Mesothelial cell of epicardium (in vitro differentiated cells): Measurements from ENCODE around the gene TDRD12. TPM values are rescaled to one million over a fixed set of nuclear protein-coding genes. Genes with fewer than 3 reads are reported as not detected.

Source experiments
- DNase-seq, 2 experiments: peaks; one replicate each; pipeline ENCODE4 v3.0.0; 2021; ENCODE audit warnings: low spot score in 2 of 2; ENCODE audit not compliant: unreplicated experiment in 2 of 2
- H3K27ac Mint-ChIP-seq: 2 replicates; pipeline ENCODE4 v1.8.0; 2021; ENCODE audit warnings: mixed read lengths
- H3K27me3 Mint-ChIP-seq: 2 replicates; pipeline ENCODE4 v1.8.0; 2021; ENCODE audit warnings: low read depth, mixed read lengths
- H3K36me3 Mint-ChIP-seq: 2 replicates; pipeline ENCODE4 v1.8.0; 2021; ENCODE audit warnings: mixed read lengths
- H3K4me1 Mint-ChIP-seq: 2 replicates; pipeline ENCODE4 v1.8.0; 2021; ENCODE audit warnings: mixed read lengths
- H3K4me3 Mint-ChIP-seq: 2 replicates; pipeline ENCODE4 v1.8.0; 2021; ENCODE audit warnings: mild to moderate bottlenecking, moderate library complexity, mixed read lengths
- H3K9me3 Mint-ChIP-seq: 2 replicates; pipeline ENCODE4 v1.8.0; 2021; ENCODE audit warnings: mixed read lengths
- total RNA-seq: library from RNA; stranded (reverse); gene quantifications from 3 replicates; pipeline ENCODE4 v1.2.1, GENCODE V29; 2021
- TF ChIP-seq, protein P1 (sequence below): fragments of 200-600 bp; sonication (generic); IDR thresholded peaks from one replicate; pipeline ENCODE4 v1.5.0; 2021; ENCODE audit warnings: antibody characterized with exemption; ENCODE audit not compliant: unreplicated experiment

The TDRD12 gene
- total RNA-seq, 1 donor from 2014 or later = 0.63 TPM

DNA sequence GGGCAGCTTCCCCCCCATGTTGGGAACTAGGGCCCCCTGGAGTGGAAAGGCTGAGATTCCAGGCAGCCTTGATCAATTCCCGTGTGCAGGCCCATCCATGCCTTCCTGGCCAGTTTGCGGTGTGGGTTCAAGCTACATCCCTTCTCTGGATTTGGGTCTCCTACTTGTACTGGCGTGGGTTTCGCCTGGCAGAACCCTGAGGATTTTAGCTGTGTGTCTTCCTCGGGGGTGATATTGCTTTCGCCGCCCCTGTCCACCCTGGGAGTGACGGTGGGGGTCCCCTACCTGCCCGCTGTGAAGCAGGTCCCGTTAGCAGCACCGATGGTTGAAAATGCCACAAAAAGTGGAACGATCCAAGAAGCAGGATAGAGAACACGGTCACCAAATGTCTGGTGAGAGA, 138.6 kb downstream of the TDRD12 start:
- H3K4me1 Mint-ChIP-seq = no peaks in the 10 kb centered on the region
- DNase-seq = no peak
- TF ChIP-seq, protein P1, sequence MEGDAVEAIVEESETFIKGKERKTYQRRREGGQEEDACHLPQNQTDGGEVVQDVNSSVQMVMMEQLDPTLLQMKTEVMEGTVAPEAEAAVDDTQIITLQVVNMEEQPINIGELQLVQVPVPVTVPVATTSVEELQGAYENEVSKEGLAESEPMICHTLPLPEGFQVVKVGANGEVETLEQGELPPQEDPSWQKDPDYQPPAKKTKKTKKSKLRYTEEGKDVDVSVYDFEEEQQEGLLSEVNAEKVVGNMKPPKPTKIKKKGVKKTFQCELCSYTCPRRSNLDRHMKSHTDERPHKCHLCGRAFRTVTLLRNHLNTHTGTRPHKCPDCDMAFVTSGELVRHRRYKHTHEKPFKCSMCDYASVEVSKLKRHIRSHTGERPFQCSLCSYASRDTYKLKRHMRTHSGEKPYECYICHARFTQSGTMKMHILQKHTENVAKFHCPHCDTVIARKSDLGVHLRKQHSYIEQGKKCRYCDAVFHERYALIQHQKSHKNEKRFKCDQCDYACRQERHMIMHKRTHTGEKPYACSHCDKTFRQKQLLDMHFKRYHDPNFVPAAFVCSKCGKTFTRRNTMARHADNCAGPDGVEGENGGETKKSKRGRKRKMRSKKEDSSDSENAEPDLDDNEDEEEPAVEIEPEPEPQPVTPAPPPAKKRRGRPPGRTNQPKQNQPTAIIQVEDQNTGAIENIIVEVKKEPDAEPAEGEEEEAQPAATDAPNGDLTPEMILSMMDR = no peak
- H3K27ac Mint-ChIP-seq = no peak overlapping the region
- no peaks in the 10 kb centered on the region for H3K27me3 Mint-ChIP-seq
- no peaks in the 10 kb centered on the region for H3K9me3 Mint-ChIP-seq
- H3K4me3 Mint-ChIP-seq = no peak overlapping the region
- no peaks in the 10 kb centered on the region for H3K36me3 Mint-ChIP-seq

DNA sequence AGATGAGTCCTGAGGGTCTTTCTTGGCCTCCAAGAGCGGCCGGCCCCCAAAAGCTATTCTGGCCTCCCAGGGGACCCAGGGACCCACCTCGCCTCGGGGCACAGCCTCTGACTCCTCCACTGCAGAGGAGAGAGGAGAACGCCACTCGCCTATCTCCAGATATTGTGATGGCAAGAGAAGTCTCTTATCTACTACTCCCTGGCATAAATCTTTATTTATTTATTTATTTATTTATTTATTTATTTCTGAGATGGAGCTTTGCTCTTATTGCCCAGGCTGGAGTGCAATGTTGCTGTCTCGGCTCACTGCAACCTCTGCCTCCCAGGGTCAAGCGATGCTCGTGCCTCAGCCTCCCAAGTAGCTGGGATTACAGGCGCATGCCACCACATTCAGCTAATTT, 139.0 kb downstream of the TDRD12 start:
- Mint-ChIP-seq H3K4me3 (no peak overlapping the region), H3K4me1 (no peaks in the 10 kb centered on the region), H3K9me3 (no peaks in the 10 kb centered on the region), H3K27me3 (no peaks in the 10 kb centered on the region), H3K36me3 (no peaks in the 10 kb centered on the region), H3K27ac (no peak overlapping the region)
- TF ChIP-seq, protein P1 = no peak
- DNase-seq = no peak

DNA sequence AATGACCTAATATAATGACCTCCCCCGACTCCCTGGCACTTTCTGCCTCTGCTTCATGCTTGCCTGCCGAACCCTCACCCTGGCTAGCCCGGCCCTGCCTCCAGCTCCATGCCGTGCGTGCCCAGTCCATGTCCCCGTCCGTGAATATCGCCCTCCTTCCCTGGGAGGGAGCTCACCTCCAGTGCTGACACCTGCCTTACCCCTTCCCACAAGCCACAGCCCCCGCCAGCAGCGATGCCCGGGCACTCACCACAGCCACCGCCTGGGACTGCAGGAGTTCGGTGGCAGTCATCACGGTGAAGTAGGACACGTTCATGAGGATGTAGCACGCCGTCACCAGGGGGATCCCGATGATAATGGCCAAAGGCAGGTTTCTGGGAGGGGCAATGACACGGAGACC, 140.0 kb downstream of the TDRD12 start:
- no peak overlapping the region for H3K27ac Mint-ChIP-seq
- no peaks in the 10 kb centered on the region for H3K4me1 Mint-ChIP-seq
- H3K36me3 Mint-ChIP-seq = no peaks in the 10 kb centered on the region
- no peak overlapping the region for H3K4me3 Mint-ChIP-seq
- TF ChIP-seq, protein P1 = no peak
- no peaks in the 10 kb centered on the region for H3K27me3 Mint-ChIP-seq
- H3K9me3 Mint-ChIP-seq = no peaks in the 10 kb centered on the region
- DNase-seq = no peak

DNA sequence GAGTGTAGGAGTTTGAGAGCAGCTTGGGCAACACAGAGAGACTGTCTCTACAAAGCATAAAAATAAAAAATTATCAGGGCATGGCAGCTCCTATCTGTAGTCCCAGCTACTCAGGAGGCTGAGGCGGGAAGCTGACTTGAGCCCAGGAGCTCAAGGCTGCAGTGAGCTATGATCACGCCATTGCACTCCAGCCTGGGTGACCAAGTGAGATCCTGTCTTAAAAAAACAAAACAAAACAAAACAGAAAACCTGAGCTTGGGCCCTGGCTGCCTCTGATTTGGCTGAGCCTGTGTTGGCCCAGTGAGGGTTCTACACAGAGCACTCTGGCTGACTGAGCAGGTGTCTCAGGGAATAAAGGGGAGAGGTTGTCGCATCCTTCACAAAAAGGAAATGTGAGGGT, 142.0 kb downstream of the TDRD12 start:
- no peak for DNase-seq
- Mint-ChIP-seq H3K4me3 (no peak overlapping the region), H3K36me3 (no peaks in the 10 kb centered on the region), H3K4me1 (no peaks in the 10 kb centered on the region), H3K27ac (no peak overlapping the region), H3K27me3 (no peaks in the 10 kb centered on the region), H3K9me3 (no peaks in the 10 kb centered on the region)
- TF ChIP-seq, protein P1 = no peak

DNA sequence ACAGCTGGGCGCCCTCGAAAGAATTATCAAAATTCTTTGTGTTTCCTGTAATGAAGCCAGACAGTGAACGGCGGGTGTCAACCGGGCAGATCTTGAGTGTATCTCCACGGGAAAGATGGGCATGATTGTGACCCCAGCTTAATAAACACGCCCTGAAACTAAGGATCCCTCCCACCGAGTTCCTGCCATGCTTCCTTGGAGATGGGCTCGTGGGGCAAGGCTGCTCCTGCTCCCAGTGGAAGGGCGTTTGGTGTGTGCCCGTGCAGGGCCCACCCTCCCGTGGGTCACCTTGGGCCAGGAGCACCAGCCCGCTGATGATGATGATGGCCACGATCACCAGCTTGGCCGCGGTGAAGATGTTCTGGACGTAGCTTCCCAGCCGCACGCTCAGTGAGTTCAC, 142.6 kb downstream of the TDRD12 start:
- Mint-ChIP-seq H3K4me1 (no peaks in the 10 kb centered on the region), H3K27ac (no peak overlapping the region), H3K27me3 (no peaks in the 10 kb centered on the region), H3K36me3 (no peaks in the 10 kb centered on the region), H3K9me3 (no peaks in the 10 kb centered on the region), H3K4me3 (no peak overlapping the region)
- no peak for DNase-seq
- TF ChIP-seq, protein P1 = no peak

DNA sequence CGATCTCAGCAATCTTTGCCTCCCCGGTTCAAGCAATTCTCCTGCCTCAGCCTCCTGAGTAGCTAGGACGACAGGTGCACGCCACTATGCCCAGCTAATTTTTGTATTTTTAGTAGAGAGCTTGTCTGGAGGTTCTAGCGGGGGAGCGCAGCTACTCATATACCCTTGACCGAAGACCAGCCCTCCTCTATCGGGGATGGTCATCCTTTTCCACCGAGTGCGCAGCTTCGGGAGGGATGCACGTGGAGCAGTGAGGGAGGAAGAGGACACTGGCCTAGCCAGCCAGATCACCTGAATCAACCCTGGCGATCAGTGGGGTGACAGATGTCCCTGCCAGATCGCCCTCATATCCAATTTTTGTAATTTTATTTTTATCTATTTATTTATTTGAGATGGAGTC, 143.2 kb downstream of the TDRD12 start:
- Mint-ChIP-seq H3K4me3 (no peak overlapping the region), H3K9me3 (no peaks in the 10 kb centered on the region), H3K36me3 (no peaks in the 10 kb centered on the region), H3K27me3 (no peaks in the 10 kb centered on the region), H3K27ac (no peak overlapping the region), H3K4me1 (no peaks in the 10 kb centered on the region)
- TF ChIP-seq, protein P1 = no peak
- no peak for DNase-seq
